GM10266 (cell line): ENCODE measurements around the gene PFDN1.

Experiments used
- DNase-seq: peaks from one replicate; pipeline ENCODE4 v3.0.0; 2012; ENCODE audit errors: extremely low spot score
- CTCF ChIP-seq: IDR thresholded peaks from 2 replicates; pipeline ENCODE4 v1.5.1; 2012; ENCODE audit warnings: mild to moderate bottlenecking, low read depth; ENCODE audit not compliant: control insufficient read depth, insufficient read depth; ENCODE audit errors: missing control alignments

Gene PFDN1

DNA sequence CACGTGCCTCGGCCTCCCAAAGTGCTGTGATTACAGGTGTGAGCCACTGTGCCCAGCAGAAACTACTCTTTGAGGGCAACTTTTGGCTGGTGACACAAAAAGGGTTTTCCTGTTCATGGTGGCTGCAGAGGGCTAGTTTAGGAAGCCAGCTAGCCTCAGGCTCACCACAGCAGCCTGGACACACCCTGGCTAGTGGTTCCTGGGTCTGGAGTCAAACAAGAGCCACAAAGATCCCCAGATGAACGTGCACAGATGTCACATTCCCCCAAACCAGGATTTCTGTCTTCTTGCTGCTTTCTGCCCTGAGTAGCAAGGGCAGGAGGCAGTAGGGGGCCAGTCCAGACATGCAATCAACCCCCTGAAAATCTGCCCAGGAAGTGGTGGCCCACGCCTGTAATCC, 36.7 kb upstream of the PFDN1 start:
- DNase-seq: no peak

GRCh38 chr5:140338908-140339307, 36.0 kb upstream of the PFDN1 start:
- TF ChIP-seq CTCF: no peak
- DNase-seq: no peak

More for the DNA sequence above, 36.7 kb upstream of the PFDN1 start:
- no peak for TF ChIP-seq CTCF

DNA sequence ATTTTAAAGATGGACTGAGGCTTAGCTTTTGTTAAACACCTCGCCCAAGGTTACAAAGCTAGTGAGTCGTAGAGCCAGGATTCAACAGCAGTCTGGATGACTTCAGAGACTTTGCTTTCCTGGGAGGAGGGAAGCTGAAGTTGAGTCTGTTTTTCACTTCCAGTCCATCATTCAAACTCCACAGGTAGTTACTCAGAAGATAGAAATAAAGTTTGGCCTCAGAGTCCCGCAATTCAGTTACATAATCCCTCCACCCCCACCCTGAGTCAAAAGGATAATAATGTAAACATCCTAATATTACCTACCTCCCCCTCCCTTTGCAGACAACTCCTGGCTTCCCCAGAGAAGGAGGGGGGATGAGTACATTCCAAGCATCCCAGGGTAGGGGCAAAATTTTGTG, 35.4 kb upstream of the PFDN1 start:
- no peak for DNase-seq
- TF ChIP-seq CTCF: no peak

DNA sequence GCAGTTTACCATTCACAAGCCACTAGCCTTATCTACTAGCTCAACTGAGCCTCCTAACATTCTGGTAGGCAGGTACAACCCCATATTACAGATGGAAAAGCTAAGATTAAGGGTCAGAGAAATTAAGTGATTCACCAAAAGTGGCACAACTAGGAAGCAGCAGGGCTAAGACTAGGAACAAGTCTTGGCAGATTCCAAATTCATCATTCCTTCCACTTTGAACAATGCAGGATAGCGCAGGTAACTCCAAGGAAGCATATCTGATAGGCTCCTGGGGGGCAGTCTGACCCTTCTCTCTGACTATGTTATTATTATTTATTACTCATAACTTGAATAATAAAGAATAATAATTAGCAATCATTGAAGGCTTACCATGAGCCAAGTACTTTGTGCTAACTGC, 35.0 kb upstream of the PFDN1 start:
- no peak for DNase-seq
- TF ChIP-seq CTCF: no peak

GRCh38 chr5:140336388-140336787, 33.5 kb upstream of the PFDN1 start:
- no peak for TF ChIP-seq CTCF

GRCh38 chr5:140331638-140332037, 28.7 kb upstream of the PFDN1 start:
- DNase-seq: no peak
- no peak for TF ChIP-seq CTCF

More at GRCh38 chr5:140336388-140336787, 33.5 kb upstream of the PFDN1 start:
- no peak for DNase-seq

DNA sequence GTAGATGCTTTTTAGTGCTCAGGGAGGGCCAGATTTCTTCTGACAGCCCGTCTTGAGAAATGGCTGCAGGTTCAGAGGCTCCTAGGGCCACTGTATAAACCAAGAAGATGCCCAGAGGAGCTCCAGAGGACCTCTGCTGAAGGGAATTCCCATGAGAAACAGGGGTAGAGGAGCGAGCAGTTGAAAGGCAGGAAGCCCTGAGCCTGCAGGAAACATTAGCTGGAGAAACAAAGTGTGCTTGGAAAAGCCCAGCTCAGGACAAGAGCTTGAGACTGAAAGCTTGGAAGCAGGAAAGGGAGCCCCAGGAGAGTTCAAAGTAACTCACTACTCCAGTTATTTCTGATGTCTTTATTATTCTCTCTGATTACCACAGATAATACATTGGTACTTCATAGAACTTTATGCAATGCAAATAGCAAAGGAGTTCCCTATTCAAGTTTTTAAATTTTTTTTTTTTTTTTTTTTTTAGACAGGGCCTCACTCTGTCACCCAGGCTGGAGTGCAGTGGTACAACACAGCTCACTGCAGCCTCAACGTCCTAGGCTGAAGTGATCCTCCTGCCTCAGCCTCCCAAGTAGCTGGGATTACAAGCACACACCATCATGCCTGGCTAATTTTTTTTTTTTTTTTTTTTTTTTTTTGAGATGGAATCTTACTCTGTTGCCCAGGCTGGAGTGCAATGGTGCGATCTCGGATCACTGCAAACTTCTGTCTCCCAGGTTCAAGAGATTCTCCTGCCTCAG, 27.0 kb upstream of the PFDN1 start:
- no peak for TF ChIP-seq CTCF
- no peak for DNase-seq
